ENCODE measurements around the gene RAD21L1.

- TF ChIP-seq, protein P1, sequence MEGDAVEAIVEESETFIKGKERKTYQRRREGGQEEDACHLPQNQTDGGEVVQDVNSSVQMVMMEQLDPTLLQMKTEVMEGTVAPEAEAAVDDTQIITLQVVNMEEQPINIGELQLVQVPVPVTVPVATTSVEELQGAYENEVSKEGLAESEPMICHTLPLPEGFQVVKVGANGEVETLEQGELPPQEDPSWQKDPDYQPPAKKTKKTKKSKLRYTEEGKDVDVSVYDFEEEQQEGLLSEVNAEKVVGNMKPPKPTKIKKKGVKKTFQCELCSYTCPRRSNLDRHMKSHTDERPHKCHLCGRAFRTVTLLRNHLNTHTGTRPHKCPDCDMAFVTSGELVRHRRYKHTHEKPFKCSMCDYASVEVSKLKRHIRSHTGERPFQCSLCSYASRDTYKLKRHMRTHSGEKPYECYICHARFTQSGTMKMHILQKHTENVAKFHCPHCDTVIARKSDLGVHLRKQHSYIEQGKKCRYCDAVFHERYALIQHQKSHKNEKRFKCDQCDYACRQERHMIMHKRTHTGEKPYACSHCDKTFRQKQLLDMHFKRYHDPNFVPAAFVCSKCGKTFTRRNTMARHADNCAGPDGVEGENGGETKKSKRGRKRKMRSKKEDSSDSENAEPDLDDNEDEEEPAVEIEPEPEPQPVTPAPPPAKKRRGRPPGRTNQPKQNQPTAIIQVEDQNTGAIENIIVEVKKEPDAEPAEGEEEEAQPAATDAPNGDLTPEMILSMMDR (conservative IDR thresholded peaks at IDR 0.05 in 1 of 2, IDR thresholded peaks at IDR 0.05 in 1 of 2; ENCODE audit: low read depth in 1 of 2, low read length in 2 of 2): no peak
- TF ChIP-seq EZH2 (IDR thresholded peaks at IDR 0.05; ENCODE audit: low read length, missing control alignments): no peak
Observed at GRCh38 chr20:1232286-1233111, 6.7 kb downstream of the RAD21L1 start.

All from fibroblast of lung (primary cell).